GM21786 (cell line): ENCODE data around the gene SIRT2.
"Not testable (repeated sequence)": the region's sequence is repeated elsewhere in the genome, so short reads cannot be mapped to it uniquely, and the experiment has no call there.

ENCODE experiments used
- ATAC-seq: cut with Tn5 transposase; IDR thresholded peaks from one replicate; pipeline ENCODE4 v1.9.1; 2021; ENCODE audit not compliant: unreplicated experiment

The SIRT2 gene

DNA sequence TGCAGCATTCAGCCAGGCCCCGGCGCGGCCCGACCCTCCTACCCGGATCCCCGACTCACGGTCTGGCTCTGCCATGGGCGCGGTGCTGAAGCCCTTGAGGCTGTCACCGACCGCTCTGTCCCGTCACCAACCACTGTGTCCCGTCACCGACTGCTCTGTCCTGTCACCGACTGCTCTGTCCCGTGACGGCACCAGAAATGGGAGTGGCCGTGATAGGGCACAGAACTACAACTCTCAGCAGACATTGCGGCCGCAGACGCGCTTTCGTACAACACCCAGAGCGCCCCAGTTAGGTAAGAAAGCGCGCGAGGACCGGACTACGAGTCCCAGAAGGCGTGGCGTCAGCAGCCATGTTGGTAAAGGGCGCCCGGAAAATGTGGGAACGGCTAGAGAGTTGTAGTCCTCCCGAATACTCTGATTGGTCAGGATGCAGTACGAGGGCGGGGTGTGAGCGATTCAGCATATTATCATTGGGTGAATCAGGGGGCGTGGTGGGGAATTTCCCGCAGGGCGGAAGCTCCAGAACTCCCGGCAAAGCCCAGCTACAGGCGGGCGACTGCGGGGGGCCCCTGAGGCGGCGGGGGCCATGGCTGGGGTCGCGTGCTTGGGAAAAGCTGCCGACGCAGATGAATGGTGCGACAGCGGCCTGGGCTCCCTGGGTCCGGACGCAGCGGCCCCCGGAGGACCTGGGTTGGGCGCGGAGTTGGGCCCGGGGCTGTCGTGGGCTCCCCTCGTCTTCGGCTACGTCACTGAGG lies at the start of gene SIRT2, which contains the start of gene NFKBIB:
Gene SIRT2, minus strand, starts transcription at position 172 of the 755 bp plus-strand sequence. Its CDS starts 97 bp downstream, at position 75.
Gene NFKBIB, plus strand, starts transcription at position 523 of the 755 bp plus-strand sequence. Its CDS starts 64 bp downstream, at position 587.
- peak; percentile 89 for ATAC-seq

DNA sequence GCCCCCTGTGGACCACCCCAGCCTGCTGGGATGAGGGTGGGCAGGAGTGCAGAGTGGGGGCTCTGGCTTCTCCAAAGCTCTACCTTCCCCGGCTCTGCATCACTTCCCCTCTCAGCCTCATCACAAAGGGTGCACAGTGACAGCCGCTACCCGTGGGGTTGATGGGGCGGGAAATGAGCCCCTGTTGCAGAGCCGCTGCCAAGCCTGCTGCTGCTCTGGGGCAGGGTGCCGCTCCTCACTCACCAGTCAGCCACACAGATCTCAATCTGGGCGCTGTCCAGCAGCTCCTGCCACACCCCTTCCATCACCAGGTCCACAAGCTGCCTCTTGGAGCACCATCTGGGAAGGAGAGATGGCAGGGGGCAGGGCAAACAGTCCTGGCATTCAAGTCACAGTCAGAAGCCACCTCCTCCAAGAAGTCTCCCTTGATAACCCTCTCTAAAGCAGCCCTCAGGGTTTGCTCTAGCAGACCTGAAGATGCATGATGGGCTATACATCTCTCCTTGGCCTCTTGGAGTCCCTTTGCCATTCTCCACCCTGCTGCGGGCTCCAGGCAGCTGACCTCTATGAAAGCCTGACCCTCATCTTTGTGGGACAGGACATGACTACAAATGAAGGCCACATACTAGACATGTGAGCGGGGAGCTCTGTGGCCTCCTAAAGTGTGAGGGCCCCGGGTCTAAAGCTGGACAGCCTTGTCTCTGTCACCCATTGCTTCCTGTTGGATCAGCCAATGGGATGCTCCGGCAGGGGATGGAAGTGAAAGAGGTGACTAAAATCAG lies 47.0 kb upstream of the SIRT2 start:
- ATAC-seq = no peak

GRCh38 chr19:38945562-38946228 lies 46.3 kb upstream of the SIRT2 start:
- ATAC-seq = no peak

DNA sequence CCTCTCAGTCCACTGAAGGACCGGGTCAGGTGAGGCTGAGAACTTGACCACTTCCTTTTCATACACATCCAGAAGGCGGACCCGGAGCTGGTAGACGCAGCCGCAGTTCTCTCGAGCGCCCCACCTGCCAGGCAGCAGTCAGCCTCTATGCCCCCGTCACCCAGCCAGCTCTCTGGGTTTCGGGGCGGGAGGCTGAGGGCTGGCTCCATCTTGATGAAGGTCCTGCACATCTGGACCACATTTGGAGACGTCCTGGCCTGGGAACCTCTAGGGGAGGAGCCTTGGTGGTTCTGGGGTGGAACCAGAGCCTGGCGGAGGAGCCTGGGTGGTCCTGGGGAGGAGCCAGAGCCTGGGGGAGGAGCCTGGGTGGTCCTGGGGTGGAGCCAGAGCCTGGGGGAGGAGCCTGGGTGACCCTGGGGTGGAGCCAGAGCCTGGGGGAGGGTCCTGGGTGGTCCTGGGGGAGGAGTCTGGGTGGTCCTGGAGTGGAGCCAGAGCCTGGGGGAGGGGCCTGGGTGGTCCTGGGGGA lies 45.6 kb upstream of the SIRT2 start:
- ATAC-seq = no peak

GRCh38 chr19:38942471-38943181 lies 43.2 kb upstream of the SIRT2 start:
- ATAC-seq = no peak

- no peak for ATAC-seq
Measured at GRCh38 chr19:38941979-38942378, 42.6 kb upstream of the SIRT2 start.

DNA sequence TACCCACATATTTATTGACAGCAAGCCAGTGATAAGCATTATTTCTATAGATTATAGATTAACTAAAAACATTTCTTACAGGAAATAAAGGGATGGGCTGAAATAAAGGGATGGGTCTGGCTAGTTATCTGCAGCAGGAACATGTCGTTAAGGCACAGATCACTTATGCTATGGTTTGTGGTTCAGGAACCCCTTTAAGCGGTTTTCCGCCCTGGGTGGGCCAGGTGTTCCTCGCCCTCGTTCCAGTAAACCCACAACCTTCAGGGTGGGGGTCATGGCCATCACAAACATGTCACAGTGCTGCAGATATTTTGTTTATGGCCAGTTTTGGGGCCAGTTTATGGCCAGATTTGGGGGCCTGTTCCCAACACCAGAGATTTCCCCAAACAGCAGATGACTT lies 42.0 kb upstream of the SIRT2 start:
- ATAC-seq = not testable (repeated sequence)

- no peak for ATAC-seq
Measured at GRCh38 chr19:38939957-38940356, 40.5 kb upstream of the SIRT2 start.

GRCh38 chr19:38933544-38933943 lies 34.1 kb upstream of the SIRT2 start:
- no peak for ATAC-seq

DNA sequence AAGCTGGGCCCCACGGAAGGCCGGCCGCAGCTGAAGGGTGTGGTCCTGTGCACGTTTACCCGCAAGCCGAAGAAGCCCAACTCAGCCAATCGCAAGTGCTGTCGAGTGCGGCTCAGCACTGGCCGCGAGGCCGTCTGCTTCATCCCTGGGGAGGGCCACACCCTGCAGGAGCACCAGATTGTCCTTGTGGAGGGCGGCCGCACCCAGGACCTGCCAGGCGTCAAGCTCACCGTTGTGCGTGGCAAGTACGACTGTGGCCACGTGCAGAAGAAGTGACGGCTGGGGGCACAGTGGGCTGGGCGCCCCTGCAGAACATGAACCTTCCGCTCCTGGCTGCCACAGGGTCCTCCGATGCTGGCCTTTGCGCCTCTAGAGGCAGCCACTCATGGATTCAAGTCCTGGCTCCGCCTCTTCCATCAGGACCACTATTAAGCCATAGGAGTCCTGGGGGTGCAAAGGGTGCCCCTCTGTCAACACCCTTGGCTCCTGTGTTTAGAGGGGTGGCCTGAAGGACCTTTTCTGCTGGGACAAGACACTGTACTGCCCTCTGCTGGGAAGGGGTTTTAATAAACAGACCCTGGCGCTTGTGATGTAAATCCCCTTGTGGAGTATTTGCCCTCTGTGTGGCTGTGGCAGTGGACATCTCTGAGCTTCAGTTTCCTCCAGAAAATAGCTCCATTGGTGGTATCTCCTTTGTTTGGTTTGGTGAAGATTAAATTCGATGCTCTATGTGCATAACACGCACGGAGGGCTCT lies 33.2 kb upstream of the SIRT2 start:
- no peak for ATAC-seq

DNA sequence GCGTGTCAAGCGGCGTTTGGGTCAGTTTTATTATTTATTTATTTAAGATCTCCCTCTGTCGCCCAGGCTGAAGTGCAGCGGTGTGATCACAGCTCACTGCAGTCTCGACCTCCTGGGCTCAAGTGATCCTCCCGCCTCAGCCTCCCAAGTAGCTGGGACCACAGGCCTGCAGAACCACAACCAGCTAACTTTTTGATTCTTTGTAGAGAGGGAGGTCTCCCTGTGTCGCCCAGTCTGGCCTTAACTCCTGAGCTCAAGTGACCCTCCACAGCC lies 32.0 kb upstream of the SIRT2 start:
- no peak for ATAC-seq

DNA sequence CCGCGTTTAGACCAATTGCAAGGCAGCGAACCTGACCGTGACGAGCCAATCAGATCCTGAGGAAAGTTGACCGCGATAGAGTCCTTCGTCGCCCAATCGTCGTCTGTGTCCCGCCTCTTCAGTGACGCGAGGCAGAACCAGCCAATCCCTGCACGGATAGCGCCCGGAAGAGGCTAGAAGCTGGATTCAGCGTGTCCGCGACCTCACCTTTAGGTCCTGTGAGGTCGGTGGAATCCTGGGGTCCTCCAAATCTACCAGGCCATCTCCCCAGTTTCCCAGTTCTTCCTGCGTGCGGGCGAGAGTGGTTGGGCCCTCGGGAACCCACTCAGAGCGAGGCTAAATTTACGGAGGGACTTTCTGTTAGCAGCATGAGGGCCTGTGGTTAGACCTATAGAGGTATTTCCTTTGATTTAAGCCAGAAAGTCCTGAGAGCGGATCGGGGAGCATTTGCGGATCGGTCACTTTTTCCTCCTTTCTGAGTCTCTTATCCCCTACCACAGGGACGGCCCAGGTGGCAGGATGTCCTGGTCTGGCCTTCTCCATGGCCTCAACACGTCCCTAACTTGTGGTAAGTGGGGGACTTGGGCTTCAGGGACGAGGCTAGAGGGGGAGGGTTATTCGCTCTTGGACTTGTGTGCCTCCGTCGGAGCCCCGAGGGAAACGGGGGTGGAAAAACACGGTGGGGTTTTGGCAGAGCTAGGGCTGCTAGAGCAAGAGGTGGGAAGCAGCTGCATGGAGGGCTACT lies 31.5 kb upstream of the SIRT2 start, which contains the start of gene MRPS12:
Gene MRPS12, plus strand, starts transcription at position 169 of the 745 bp plus-strand sequence. Its CDS starts 351 bp downstream, at position 520.
- peak; percentile 94 for ATAC-seq

- peak; percentile 55 for ATAC-seq
Measured at GRCh38 chr19:38929929-38930775, 30.7 kb upstream of the SIRT2 start, which contains the start of gene SARS2. TSS of gene SARS2 (minus strand) at chr19:38930763. CDS start at chr19:38930736, 27 bp downstream.

DNA sequence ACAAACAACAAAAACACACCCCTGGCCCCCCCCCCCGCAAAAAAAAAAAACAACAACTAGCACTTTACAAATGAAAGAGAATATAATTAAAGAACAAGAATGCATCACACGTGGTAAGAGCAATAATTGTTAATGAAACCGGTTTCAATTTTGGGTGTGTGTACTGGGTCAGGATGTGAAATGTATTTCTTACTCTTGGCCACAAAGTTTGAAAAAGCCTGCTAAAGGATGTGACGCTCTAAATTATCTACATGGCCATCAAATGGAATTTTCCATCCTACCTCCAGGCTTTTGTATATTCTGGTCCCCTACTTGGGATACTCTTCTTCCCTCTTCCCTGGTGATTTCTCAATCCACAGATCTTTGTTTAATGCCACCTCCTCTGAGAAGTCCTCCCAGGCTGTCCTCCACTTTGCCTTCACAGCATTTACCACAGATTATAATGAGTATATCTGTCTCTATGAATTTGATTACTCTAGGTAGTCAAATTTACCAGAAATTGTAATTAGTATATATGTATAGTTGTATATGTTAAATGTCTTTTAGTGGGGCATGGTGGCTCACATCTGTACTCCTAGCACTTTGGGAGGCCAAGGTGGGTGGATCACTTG lies 29.1 kb upstream of the SIRT2 start:
- no peak for ATAC-seq

- no peak for ATAC-seq
Measured at GRCh38 chr19:38924388-38924787, 25.0 kb upstream of the SIRT2 start.

DNA sequence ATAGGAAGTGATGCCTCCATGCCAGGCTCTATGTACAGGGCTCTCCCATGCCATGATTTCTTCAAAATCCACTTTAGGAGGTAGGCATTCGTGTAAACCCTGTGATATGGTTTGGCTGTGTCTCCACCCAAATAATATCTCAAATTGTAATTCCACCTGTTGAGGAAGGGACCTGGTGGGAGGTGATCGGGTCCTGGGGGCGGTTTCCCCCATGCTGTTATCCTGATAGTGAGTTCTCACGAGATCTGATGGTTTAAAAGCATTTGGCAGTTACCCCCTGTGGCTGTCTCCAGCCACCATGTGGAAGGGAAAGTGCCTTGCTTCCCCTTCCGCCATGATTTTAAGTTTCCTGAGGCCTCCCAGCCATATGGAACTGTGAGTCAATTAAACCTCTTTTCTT lies 23.1 kb upstream of the SIRT2 start:
- ATAC-seq = no peak

- ATAC-seq = no peak
Measured at GRCh38 chr19:38921420-38922274, 22.2 kb upstream of the SIRT2 start.
